ENCODE measurements around the gene PPP1R15A. TPM values are rescaled to one million over a fixed set of nuclear protein-coding genes. Genes with fewer than 3 reads are reported as not detected.
"Not testable (repeated sequence)": the region's sequence is repeated elsewhere in the genome, so short reads cannot be mapped to it uniquely, and the experiment has no call there.

PPP1R15A gene
- total and polyA plus RNA-seq, 3 experiments from 2014 or later: 67.1 to 159 (median 69.3) TPM

GRCh38 chr19:48902291-48902690, 30.1 kb downstream of the PPP1R15A start:
- H3K4me3 Mint-ChIP-seq: peak overlapping the region in 4 of 7 donors; percentile 27 to 65 (median 46)
- H3K27ac ChIP-seq (ENCODE audit: low read depth, low read length); H3K9me3 Mint-ChIP-seq; POLR2A ChIA-PET; H3K27me3 ChIP-seq (ENCODE audit: insufficient read depth, low read length, poor library complexity, severe bottlenecking); CTCF ChIA-PET; H3K4me3 ChIP-seq (ENCODE audit: low read length); H3K27me3 Mint-ChIP-seq; DNase-seq; H3K9me3 ChIP-seq (ENCODE audit: low read length): not testable (repeated sequence)
- Histone ChIP-seq H3K4me1 (ENCODE audit: insufficient read depth, low read length) (peaks cover 17% of the 10 kb centered on the region), H3K36me3 (ENCODE audit: insufficient read depth, low read length) (peaks cover 11% of the 10 kb centered on the region)
- peaks cover 20 to 34% (median 29%) of the 10 kb centered on the region in 3 donors for H3K4me1 Mint-ChIP-seq
- H3K27ac Mint-ChIP-seq: peak overlapping the region in 2 of 8 donors; percentile 35 to 63
- H3K36me3 Mint-ChIP-seq: peaks cover 0 to 46% (median 7%) of the 10 kb centered on the region in 3 donors

- POLR2A ChIA-PET: not testable (repeated sequence)
- Mint-ChIP-seq H3K4me1 (peaks cover 23 to 34% (median 29%) of the 10 kb centered on the region in 3 donors), H3K36me3 (peaks cover 0 to 59% (median 11%) of the 10 kb centered on the region in 3 donors)
Measured at GRCh38 chr19:48903788-48904187, 31.6 kb downstream of the PPP1R15A start.

GRCh38 chr19:48905664-48906063, 33.4 kb downstream of the PPP1R15A start:
- CTCF ChIA-PET: no interaction called here
- H3K27ac ChIP-seq (ENCODE audit: low read depth, low read length): no peak overlapping the region
- peaks cover 19% of the 10 kb centered on the region for H3K36me3 ChIP-seq (ENCODE audit: insufficient read depth, low read length)
- Mint-ChIP-seq H3K4me3 (no peak overlapping the region), H3K36me3 (peaks cover 0 to 65% (median 11%) of the 10 kb centered on the region in 3 donors), H3K27me3 (no peaks in the 10 kb centered on the region), H3K4me1 (peaks cover 15 to 23% (median 17%) of the 10 kb centered on the region in 3 donors), H3K9me3 (no peaks in the 10 kb centered on the region), H3K27ac (no peak overlapping the region)
- no peak overlapping the region for H3K4me3 ChIP-seq (ENCODE audit: low read length)
- no peaks in the 10 kb centered on the region for H3K27me3 ChIP-seq (ENCODE audit: insufficient read depth, low read length, poor library complexity, severe bottlenecking)
- H3K9me3 ChIP-seq (ENCODE audit: low read length): no peaks in the 10 kb centered on the region
- peaks cover 17% of the 10 kb centered on the region for H3K4me1 ChIP-seq (ENCODE audit: insufficient read depth, low read length)
- DNase-seq: no peak
- POLR2A ChIA-PET: no interaction called here

More at GRCh38 chr19:48903788-48904187, 31.6 kb downstream of the PPP1R15A start:
- H3K27me3 Mint-ChIP-seq; H3K4me3 Mint-ChIP-seq; DNase-seq; CTCF ChIA-PET; H3K9me3 Mint-ChIP-seq; H3K27ac ChIP-seq (ENCODE audit: low read depth, low read length); H3K4me3 ChIP-seq (ENCODE audit: low read length); H3K27me3 ChIP-seq (ENCODE audit: insufficient read depth, low read length, poor library complexity, severe bottlenecking); H3K9me3 ChIP-seq (ENCODE audit: low read length): not testable (repeated sequence)
- Histone ChIP-seq H3K36me3 (ENCODE audit: insufficient read depth, low read length) (peaks cover 15% of the 10 kb centered on the region), H3K4me1 (ENCODE audit: insufficient read depth, low read length) (peaks cover 17% of the 10 kb centered on the region)
- H3K27ac Mint-ChIP-seq: peak overlapping the region in 1 of 8 donors; percentile 21

GRCh38 chr19:48906324-48906723, 34.1 kb downstream of the PPP1R15A start:
- H3K4me1 Mint-ChIP-seq: peaks cover 8 to 16% (median 10%) of the 10 kb centered on the region in 3 donors
- H3K27me3 ChIP-seq (ENCODE audit: insufficient read depth, low read length, poor library complexity, severe bottlenecking): no peaks in the 10 kb centered on the region
- DNase-seq: no peak
- H3K36me3 ChIP-seq (ENCODE audit: insufficient read depth, low read length): peaks cover 25% of the 10 kb centered on the region
- H3K27ac ChIP-seq (ENCODE audit: low read depth, low read length): no peak overlapping the region
- H3K27me3 Mint-ChIP-seq: no peaks in the 10 kb centered on the region
- CTCF ChIA-PET: no interaction called here
- no peaks in the 10 kb centered on the region for H3K9me3 Mint-ChIP-seq
- POLR2A ChIA-PET: no interaction called here
- no peak overlapping the region for H3K4me3 Mint-ChIP-seq
- no peak overlapping the region for H3K27ac Mint-ChIP-seq
- peaks cover 11% of the 10 kb centered on the region for H3K4me1 ChIP-seq (ENCODE audit: insufficient read depth, low read length)
- H3K36me3 Mint-ChIP-seq: peaks cover 0 to 64% (median 14%) of the 10 kb centered on the region in 3 donors
- H3K4me3 ChIP-seq (ENCODE audit: low read length): no peak overlapping the region
- no peaks in the 10 kb centered on the region for H3K9me3 ChIP-seq (ENCODE audit: low read length)

- H3K27me3 Mint-ChIP-seq: no peaks in the 10 kb centered on the region
- no peak for DNase-seq
- ChIA-PET CTCF (no interaction called here), POLR2A (no interaction called here)
- Histone ChIP-seq H3K9me3 (ENCODE audit: low read length) (no peaks in the 10 kb centered on the region), H3K4me3 (ENCODE audit: low read length) (no peak overlapping the region), H3K27me3 (ENCODE audit: insufficient read depth, low read length, poor library complexity, severe bottlenecking) (no peaks in the 10 kb centered on the region), H3K27ac (ENCODE audit: low read depth, low read length) (no peak overlapping the region), H3K4me1 (ENCODE audit: insufficient read depth, low read length) (peaks cover under 1% of the 10 kb centered on the region), H3K36me3 (ENCODE audit: insufficient read depth, low read length) (peaks cover 35% of the 10 kb centered on the region)
- H3K9me3 Mint-ChIP-seq: peaks cover 0 to under 1% (median 0%) of the 10 kb centered on the region in 5 donors
- H3K27ac Mint-ChIP-seq: peak overlapping the region in 1 of 8 donors; percentile 76
- H3K36me3 Mint-ChIP-seq: peaks cover 0 to 70% (median 19%) of the 10 kb centered on the region in 3 donors
- H3K4me1 Mint-ChIP-seq: peaks cover under 1 to 5% (median 3%) of the 10 kb centered on the region in 3 donors
- H3K4me3 Mint-ChIP-seq: peak overlapping the region in 1 of 7 donors; percentile 19
Measured at GRCh38 chr19:48907671-48908070, 35.5 kb downstream of the PPP1R15A start.

GRCh38 chr19:48909424-48910077, 37.3 kb downstream of the PPP1R15A start:
- POLR2A ChIA-PET: interaction anchor here (0.6 kb wide), 1 partner anchor 58 kb away, joined by 7 read pairs; no protein-coding TSS in a partner anchor
- H3K27me3 ChIP-seq (ENCODE audit: insufficient read depth, low read length, poor library complexity, severe bottlenecking); H3K4me3 Mint-ChIP-seq; H3K27me3 Mint-ChIP-seq; H3K4me3 ChIP-seq (ENCODE audit: low read length); H3K27ac ChIP-seq (ENCODE audit: low read depth, low read length); H3K4me1 ChIP-seq (ENCODE audit: insufficient read depth, low read length); H3K9me3 Mint-ChIP-seq; H3K27ac Mint-ChIP-seq; DNase-seq; H3K4me1 Mint-ChIP-seq; H3K9me3 ChIP-seq (ENCODE audit: low read length): not testable (repeated sequence)
- peaks cover 3 to 80% (median 26%) of the 10 kb centered on the region in 3 donors for H3K36me3 Mint-ChIP-seq
- CTCF ChIA-PET: interaction anchor here (0.7 kb wide), 1 partner anchor 871 kb away, joined by 3 read pairs; no protein-coding TSS in a partner anchor
- H3K36me3 ChIP-seq (ENCODE audit: insufficient read depth, low read length): peaks cover 51% of the 10 kb centered on the region

GRCh38 chr19:48910803-48911202, 38.6 kb downstream of the PPP1R15A start:
- Mint-ChIP-seq H3K4me1 (peaks cover 0 to 2% (median 0%) of the 10 kb centered on the region in 3 donors), H3K27me3 (no peaks in the 10 kb centered on the region), H3K36me3 (peaks cover 5 to 75% (median 26%) of the 10 kb centered on the region in 3 donors), H3K9me3 (peaks cover 0 to 2% (median 0%) of the 10 kb centered on the region in 5 donors), H3K4me3 (no peak overlapping the region), H3K27ac (no peak overlapping the region)
- Histone ChIP-seq H3K9me3 (ENCODE audit: low read length) (no peaks in the 10 kb centered on the region), H3K4me3 (ENCODE audit: low read length) (no peak overlapping the region), H3K4me1 (ENCODE audit: insufficient read depth, low read length) (no peaks in the 10 kb centered on the region), H3K27me3 (ENCODE audit: insufficient read depth, low read length, poor library complexity, severe bottlenecking) (no peaks in the 10 kb centered on the region), H3K36me3 (ENCODE audit: insufficient read depth, low read length) (peaks cover 41% of the 10 kb centered on the region), H3K27ac (ENCODE audit: low read depth, low read length) (no peak overlapping the region)
- ChIA-PET POLR2A (interaction anchor here (0.9 kb wide), 1 partner anchor 60 kb away, joined by 9 read pairs; no protein-coding TSS in a partner anchor), CTCF (interaction anchor here (1.3 kb wide), 1 partner anchor 33 kb away, joined by 4 read pairs; no protein-coding TSS in a partner anchor)
- no peak for DNase-seq

- H3K27me3 Mint-ChIP-seq: no peaks in the 10 kb centered on the region
- no peak overlapping the region for H3K27ac ChIP-seq (ENCODE audit: low read depth, low read length)
- H3K36me3 ChIP-seq (ENCODE audit: insufficient read depth, low read length): peaks cover 42% of the 10 kb centered on the region
- H3K4me3 ChIP-seq (ENCODE audit: low read length): no peak overlapping the region
- peak overlapping the region in 1 of 8 donors; percentile 92 for H3K27ac Mint-ChIP-seq
- no peak overlapping the region for H3K4me3 Mint-ChIP-seq
- no peaks in the 10 kb centered on the region for H3K4me1 Mint-ChIP-seq
- POLR2A ChIA-PET: interaction anchor here (1.2 kb wide), 1 partner anchor 13 kb away, joined by 4 read pairs; the partner anchor contains the start of gene NUCB1
- no peaks in the 10 kb centered on the region for H3K27me3 ChIP-seq (ENCODE audit: insufficient read depth, low read length, poor library complexity, severe bottlenecking)
- H3K9me3 Mint-ChIP-seq: peaks cover 0 to 2% (median 0%) of the 10 kb centered on the region in 5 donors
- DNase-seq: peak in 1 of 5 donors; percentile 31
- H3K36me3 Mint-ChIP-seq: peaks cover 8 to 70% (median 23%) of the 10 kb centered on the region in 3 donors
- CTCF ChIA-PET: interaction anchor here (1.2 kb wide), 1 partner anchor 39 kb away, joined by 3 read pairs; no protein-coding TSS in a partner anchor
- H3K9me3 ChIP-seq (ENCODE audit: low read length): no peaks in the 10 kb centered on the region
- H3K4me1 ChIP-seq (ENCODE audit: insufficient read depth, low read length): no peaks in the 10 kb centered on the region
Measured at GRCh38 chr19:48913114-48913889, 41.1 kb downstream of the PPP1R15A start.

All from CD8-positive, alpha-beta memory T cell (primary cell).